Measurements from ENCODE around the gene DDHD1. TPM values are rescaled to one million over a fixed set of nuclear protein-coding genes. Genes with fewer than 3 reads are reported as not detected.

The DDHD1 gene
- total and polyA plus RNA-seq, 2 experiments from 2014 or later, result 10.5 to 15.8 TPM

- peak; percentile 12 for DNase-seq
- in situ Hi-C loops (cut with MboI), result no loop called here
- no peak overlapping the region for H2AFZ ChIP-seq
These were observed 160.8 kb downstream of the DDHD1 start for GRCh38 chr14:52992236-52992870.

DNA sequence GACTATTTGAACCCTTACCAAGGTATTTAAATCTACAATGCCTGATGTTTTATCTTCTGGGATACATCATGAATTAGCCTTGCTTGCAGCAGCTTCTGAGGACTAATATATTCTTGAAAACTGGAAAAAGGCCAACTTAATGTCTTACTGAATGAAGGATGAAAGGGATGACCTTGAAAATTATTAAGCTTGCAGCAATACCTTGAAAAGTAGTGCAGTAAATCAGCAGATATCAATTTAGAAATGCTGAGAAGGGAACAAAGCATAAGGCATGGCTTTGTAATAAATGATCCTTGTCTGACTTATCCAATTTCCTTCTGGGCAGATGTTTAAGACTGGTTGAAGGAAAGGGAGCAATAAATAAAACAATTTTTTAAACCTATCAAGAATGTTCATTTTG is 165.0 kb downstream of the DDHD1 start:
- Histone ChIP-seq H3K4me1 (ENCODE audit: insufficient read depth) (no peaks in the 10 kb centered on the region), H3K4me3 (no peak overlapping the region), H3F3A (ENCODE audit: insufficient read depth) (no peaks in the 10 kb centered on the region), H3K27me3 (replicated peaks; ENCODE audit: insufficient read depth) (no peaks in the 10 kb centered on the region), H3K4me2 (ENCODE audit: unreplicated experiment) (no peak overlapping the region), H2AFZ (no peak overlapping the region), H3K9me3 (ENCODE audit: low read depth) (no peaks in the 10 kb centered on the region), H4K20me1 (ENCODE audit: insufficient read depth) (no peaks in the 10 kb centered on the region), H3K9ac (no peak overlapping the region), H3K27ac (no peak overlapping the region), H3K36me3 (ENCODE audit: low read depth) (no peaks in the 10 kb centered on the region), H3K79me2 (ENCODE audit: insufficient read depth) (no peaks in the 10 kb centered on the region), H3K9me2 (ENCODE audit: insufficient read depth) (no peaks in the 10 kb centered on the region)
- TF ChIP-seq EZH2phosphoT487 (IDR thresholded peaks at IDR 0.05; ENCODE audit: insufficient read depth, low read depth) (no peak), EZH2 (IDR thresholded peaks at IDR 0.05; ENCODE audit: insufficient read depth, poor library complexity, severe bottlenecking) (no peak)
- in situ Hi-C loops (cut with MboI), result no loop called here
- no peak for DNase-seq

More at GRCh38 chr14:52992236-52992870, 160.8 kb downstream of the DDHD1 start:
- Histone ChIP-seq H3K36me3 (ENCODE audit: low read depth) (no peaks in the 10 kb centered on the region), H3K4me3 (no peak overlapping the region), H3K4me2 (ENCODE audit: unreplicated experiment) (no peak overlapping the region), H3K79me2 (ENCODE audit: insufficient read depth) (no peaks in the 10 kb centered on the region), H4K20me1 (ENCODE audit: insufficient read depth) (no peaks in the 10 kb centered on the region), H3K27me3 (replicated peaks; ENCODE audit: insufficient read depth) (no peaks in the 10 kb centered on the region), H3K9ac (no peak overlapping the region), H3K27ac (no peak overlapping the region), H3K9me2 (ENCODE audit: insufficient read depth) (no peaks in the 10 kb centered on the region), H3K9me3 (ENCODE audit: low read depth) (no peaks in the 10 kb centered on the region), H3K4me1 (ENCODE audit: insufficient read depth) (no peaks in the 10 kb centered on the region), H3F3A (ENCODE audit: insufficient read depth) (peaks cover under 1% of the 10 kb centered on the region; the same call in 1 of the 2 replicates)
- WGBS, 2 experiments (ENCODE audit: low coverage in 1 of 2, low lambda C conversion rate in 2 of 2, missing lambda C conversion rate in 2 of 2), result 47 to 62% methylated on average over 1 of the region's 1 CpG
- TF ChIP-seq EZH2phosphoT487 (IDR thresholded peaks at IDR 0.05; ENCODE audit: insufficient read depth, low read depth), result no peak
- TF ChIP-seq EZH2 (IDR thresholded peaks at IDR 0.05; ENCODE audit: insufficient read depth, poor library complexity, severe bottlenecking), result no peak

DNA sequence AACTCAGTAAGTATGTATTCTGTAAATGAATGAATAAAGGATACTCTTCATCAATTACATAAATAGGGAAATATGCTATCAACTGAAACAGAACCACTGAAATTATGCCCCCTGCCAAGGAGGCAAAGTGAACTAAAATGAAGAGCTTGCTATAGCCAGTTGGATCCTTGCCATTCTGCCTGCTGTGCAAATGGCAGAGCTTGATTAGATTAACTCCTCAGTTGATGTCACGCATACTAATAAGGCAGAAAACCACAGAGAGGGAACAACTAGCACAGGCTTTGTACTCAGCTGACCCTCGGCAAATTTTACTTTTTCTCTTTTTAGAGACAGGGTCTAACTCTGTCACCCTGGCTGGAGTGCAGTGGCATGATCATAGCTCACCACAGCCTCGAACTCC is 165.6 kb downstream of the DDHD1 start:
- H3K4me3 ChIP-seq, result no peak overlapping the region
- no peaks in the 10 kb centered on the region for H3K9me2 ChIP-seq (ENCODE audit: insufficient read depth)
- H3K9me3 ChIP-seq (ENCODE audit: low read depth), result no peaks in the 10 kb centered on the region
- no peak for DNase-seq
- 56 to 61% methylated on average over 3 of the region's 3 CpGs for WGBS, 2 experiments (ENCODE audit: low coverage in 1 of 2, low lambda C conversion rate in 2 of 2, missing lambda C conversion rate in 2 of 2)
- no peak for TF ChIP-seq EZH2phosphoT487 (IDR thresholded peaks at IDR 0.05; ENCODE audit: insufficient read depth, low read depth)
- no peak for TF ChIP-seq EZH2 (IDR thresholded peaks at IDR 0.05; ENCODE audit: insufficient read depth, poor library complexity, severe bottlenecking)
- no peaks in the 10 kb centered on the region for H3K36me3 ChIP-seq (ENCODE audit: low read depth)
- H3K9ac ChIP-seq, result no peak overlapping the region
- no peaks in the 10 kb centered on the region for H3F3A ChIP-seq (ENCODE audit: insufficient read depth)
- H3K27me3 ChIP-seq (replicated peaks; ENCODE audit: insufficient read depth), result no peaks in the 10 kb centered on the region
- no peak overlapping the region for H3K4me2 ChIP-seq (ENCODE audit: unreplicated experiment)
- no peaks in the 10 kb centered on the region for H3K79me2 ChIP-seq (ENCODE audit: insufficient read depth)
- H2AFZ ChIP-seq, result no peak overlapping the region
- H4K20me1 ChIP-seq (ENCODE audit: insufficient read depth), result no peaks in the 10 kb centered on the region
- no peaks in the 10 kb centered on the region for H3K4me1 ChIP-seq (ENCODE audit: insufficient read depth)
- no peak overlapping the region for H3K27ac ChIP-seq
- in situ Hi-C loops (cut with MboI), result no loop called here

DNA sequence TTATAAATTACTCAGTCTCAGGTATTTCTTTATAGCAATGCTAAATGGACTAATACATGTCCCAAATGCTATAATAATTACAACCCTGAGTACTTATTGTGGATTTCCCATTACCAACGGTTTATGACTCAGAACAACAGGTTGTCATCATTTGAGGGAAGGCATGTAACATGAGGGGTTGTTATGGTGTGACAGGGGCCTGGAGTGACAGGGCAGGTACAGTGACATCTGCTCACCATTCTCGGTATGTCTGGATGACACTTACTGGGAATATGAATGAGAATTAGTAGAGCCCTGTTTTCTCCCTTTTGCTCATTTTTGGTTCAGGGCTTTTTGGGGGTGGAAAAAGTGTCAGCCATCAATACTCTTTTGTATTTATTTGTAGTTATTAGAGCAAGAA is 166.1 kb downstream of the DDHD1 start:
- no peak for DNase-seq
- no peaks in the 10 kb centered on the region for H3F3A ChIP-seq (ENCODE audit: insufficient read depth)
- in situ Hi-C loops (cut with MboI), result no loop called here
- H3K79me2 ChIP-seq (ENCODE audit: insufficient read depth), result no peaks in the 10 kb centered on the region
- no peak overlapping the region for H3K27ac ChIP-seq
- no peaks in the 10 kb centered on the region for H4K20me1 ChIP-seq (ENCODE audit: insufficient read depth)
- no peaks in the 10 kb centered on the region for H3K9me3 ChIP-seq (ENCODE audit: low read depth)
- no peak overlapping the region for H3K9ac ChIP-seq
- no peaks in the 10 kb centered on the region for H3K9me2 ChIP-seq (ENCODE audit: insufficient read depth)
- TF ChIP-seq EZH2phosphoT487 (IDR thresholded peaks at IDR 0.05; ENCODE audit: insufficient read depth, low read depth) (no peak), EZH2 (IDR thresholded peaks at IDR 0.05; ENCODE audit: insufficient read depth, poor library complexity, severe bottlenecking) (no peak)
- H3K4me2 ChIP-seq (ENCODE audit: unreplicated experiment), result no peak overlapping the region
- H3K36me3 ChIP-seq (ENCODE audit: low read depth), result no peaks in the 10 kb centered on the region
- H3K27me3 ChIP-seq (replicated peaks; ENCODE audit: insufficient read depth), result no peaks in the 10 kb centered on the region
- no peak overlapping the region for H2AFZ ChIP-seq
- 39 to 46% methylated on average over 2 of the region's 2 CpGs for WGBS, 2 experiments (ENCODE audit: low coverage in 1 of 2, low lambda C conversion rate in 2 of 2, missing lambda C conversion rate in 2 of 2)
- no peak overlapping the region for H3K4me3 ChIP-seq
- no peaks in the 10 kb centered on the region for H3K4me1 ChIP-seq (ENCODE audit: insufficient read depth)

Small RNA genes lying within 50 kb of the gene (small RNA-seq; reads per million reads assigned to genes)
- not detected for gene AL352979.1 (ENCODE audit: low read depth, low replicate concordance)

Other genes with a start within 250 kb of the DDHD1 start
- gene FERMT2, start 202.3 kb downstream of the DDHD1 start, total RNA-seq (2014; rRNA removed; shearing (Covaris generic)), result 217 and 256 TPM in 2 replicates
- gene FERMT2, start 202.3 kb downstream of the DDHD1 start, polyA plus RNA-seq (2016; fragmentation: Nextera tagmentation; extraction: Ambion mirVana), result 124 and 126 TPM in 2 replicates

Measured in GM23248 (cell line).